Measurements from ENCODE around the gene IKBKE.

DNA sequence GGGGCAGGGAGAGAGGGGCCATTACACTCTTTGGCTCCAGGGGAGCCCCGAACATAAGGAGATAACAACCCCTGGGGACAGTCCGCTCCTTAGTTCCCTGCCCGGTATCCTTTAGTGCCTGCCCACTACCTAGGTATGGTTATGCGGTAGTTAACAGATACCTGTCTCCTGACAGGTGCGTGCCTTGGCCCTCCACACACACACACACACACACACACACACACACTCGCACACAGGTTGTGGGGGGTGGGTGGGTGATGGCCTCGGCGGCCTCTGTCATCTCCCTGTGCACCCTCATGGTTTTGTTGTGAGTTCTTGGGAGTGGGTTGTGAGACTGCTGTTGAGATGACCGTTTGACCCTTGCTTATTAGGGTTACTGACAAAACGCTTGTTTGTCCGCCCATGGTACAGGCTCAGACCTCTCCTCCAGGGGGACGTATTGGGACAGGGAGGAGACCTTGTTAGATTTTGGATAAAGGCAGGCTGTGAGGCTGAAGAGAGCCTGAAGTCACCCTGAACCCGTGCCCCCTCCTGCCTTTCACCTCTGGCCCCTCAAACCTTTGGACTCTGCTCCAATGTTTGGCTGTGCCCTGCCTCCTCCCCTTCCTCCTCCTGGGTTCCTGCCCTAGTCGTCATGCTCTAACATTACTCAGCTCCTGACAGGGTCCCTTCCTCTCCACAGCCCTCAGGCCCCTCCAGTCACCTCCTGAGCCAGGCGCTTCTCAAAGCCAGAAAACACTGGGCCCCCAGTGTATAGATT is 38.0 kb downstream of the IKBKE start:
- TF ChIP-seq, protein P1, sequence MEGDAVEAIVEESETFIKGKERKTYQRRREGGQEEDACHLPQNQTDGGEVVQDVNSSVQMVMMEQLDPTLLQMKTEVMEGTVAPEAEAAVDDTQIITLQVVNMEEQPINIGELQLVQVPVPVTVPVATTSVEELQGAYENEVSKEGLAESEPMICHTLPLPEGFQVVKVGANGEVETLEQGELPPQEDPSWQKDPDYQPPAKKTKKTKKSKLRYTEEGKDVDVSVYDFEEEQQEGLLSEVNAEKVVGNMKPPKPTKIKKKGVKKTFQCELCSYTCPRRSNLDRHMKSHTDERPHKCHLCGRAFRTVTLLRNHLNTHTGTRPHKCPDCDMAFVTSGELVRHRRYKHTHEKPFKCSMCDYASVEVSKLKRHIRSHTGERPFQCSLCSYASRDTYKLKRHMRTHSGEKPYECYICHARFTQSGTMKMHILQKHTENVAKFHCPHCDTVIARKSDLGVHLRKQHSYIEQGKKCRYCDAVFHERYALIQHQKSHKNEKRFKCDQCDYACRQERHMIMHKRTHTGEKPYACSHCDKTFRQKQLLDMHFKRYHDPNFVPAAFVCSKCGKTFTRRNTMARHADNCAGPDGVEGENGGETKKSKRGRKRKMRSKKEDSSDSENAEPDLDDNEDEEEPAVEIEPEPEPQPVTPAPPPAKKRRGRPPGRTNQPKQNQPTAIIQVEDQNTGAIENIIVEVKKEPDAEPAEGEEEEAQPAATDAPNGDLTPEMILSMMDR (optimal IDR thresholded peaks at IDR 0.05 in 1 of 3, IDR thresholded peaks at IDR 0.05 in 1 of 3, conservative IDR thresholded peaks at IDR 0.05 in 1 of 3; ENCODE audit: extremely low read depth in 1 of 3, insufficient read depth in 2 of 3, low read length in 3 of 3): no peak
- no peak for TF ChIP-seq EZH2 (IDR thresholded peaks at IDR 0.05; ENCODE audit: low read length)

All from keratinocyte (primary cell).